Fibroblast of the aortic adventitia (primary cell): ENCODE measurements around the gene TXNDC11. TPM values are rescaled to one million over a fixed set of nuclear protein-coding genes. Genes with fewer than 3 reads are reported as not detected.
A peak's percentile ranks its signal among the peaks of the same experiment; 100 is the strongest.

ENCODE experiments used
- DNase-seq: peaks from one replicate; pipeline ENCODE4 v3.0.0-alpha.2; 2010; ENCODE audit warnings: low read depth
- H3K4me3 ChIP-seq: 2 replicates; pipeline ENCODE4 v1.5.1; 2011; ENCODE audit warnings: low read depth, mild to moderate bottlenecking, control low read depth, low read length, moderate library complexity
- total RNA-seq: library from RNA; depleted of rRNA; stranded (reverse); fragments of >200 nt; gene quantifications from 2 replicates; pipeline ENCODE4 v1.2.3, GENCODE V29; 2012; ENCODE audit warnings: low replicate concordance
- TF ChIP-seq, protein P1 (sequence below): IDR thresholded peaks from 2 replicates; pipeline ENCODE4 v1.5.1; 2011; ENCODE audit warnings: mild to moderate bottlenecking, low read length, control low read depth, inconsistent platforms; ENCODE audit not compliant: insufficient read depth

TXNDC11 gene
- total RNA-seq, 1 donor = 24.0 TPM

DNA sequence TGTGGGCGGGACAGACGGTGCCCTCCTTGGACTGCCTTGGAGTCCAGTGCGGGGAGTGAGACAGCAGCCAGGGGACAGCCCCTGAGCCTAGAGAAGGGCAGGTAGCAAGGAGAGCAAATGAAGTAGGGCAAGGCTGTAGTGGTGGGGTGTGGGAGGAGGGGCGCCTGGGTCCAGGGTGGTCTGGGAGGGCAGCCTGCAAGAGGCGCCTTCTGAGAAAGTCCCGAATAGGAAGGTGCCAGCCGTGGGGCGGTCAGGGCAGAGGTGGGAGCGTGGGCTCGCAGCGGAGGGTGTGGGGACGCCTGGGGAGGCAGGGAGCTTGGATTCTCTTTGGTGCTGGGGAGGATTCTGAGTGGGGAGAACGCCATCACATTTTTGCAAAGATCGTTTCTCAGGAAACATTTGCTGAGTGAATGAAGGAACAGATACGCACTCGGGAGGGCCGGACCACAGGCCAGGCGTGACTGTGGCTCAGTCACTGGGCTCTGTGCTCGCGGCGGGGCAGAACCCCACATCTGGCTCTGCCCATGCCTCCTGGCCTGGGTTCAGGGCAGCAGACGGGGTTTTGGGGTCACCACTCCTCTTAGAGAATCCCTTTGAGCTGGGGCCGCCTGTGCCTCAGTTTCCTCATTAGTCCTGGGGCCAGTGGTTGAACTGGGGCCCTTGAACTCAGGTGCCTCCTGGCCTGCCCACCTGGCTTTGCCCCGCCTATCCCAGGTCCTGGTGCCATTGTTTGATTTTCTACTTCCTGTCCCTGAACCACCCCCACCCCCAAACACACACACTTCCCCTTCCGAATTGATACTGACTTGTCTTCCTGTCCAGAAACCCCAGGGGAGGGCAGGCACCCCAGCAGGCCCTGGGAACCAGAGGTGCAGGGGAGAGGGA is 70.2 kb downstream of the TXNDC11 start:
- no peak overlapping the region for H3K4me3 ChIP-seq
- no peak for DNase-seq
- TF ChIP-seq, protein P1, sequence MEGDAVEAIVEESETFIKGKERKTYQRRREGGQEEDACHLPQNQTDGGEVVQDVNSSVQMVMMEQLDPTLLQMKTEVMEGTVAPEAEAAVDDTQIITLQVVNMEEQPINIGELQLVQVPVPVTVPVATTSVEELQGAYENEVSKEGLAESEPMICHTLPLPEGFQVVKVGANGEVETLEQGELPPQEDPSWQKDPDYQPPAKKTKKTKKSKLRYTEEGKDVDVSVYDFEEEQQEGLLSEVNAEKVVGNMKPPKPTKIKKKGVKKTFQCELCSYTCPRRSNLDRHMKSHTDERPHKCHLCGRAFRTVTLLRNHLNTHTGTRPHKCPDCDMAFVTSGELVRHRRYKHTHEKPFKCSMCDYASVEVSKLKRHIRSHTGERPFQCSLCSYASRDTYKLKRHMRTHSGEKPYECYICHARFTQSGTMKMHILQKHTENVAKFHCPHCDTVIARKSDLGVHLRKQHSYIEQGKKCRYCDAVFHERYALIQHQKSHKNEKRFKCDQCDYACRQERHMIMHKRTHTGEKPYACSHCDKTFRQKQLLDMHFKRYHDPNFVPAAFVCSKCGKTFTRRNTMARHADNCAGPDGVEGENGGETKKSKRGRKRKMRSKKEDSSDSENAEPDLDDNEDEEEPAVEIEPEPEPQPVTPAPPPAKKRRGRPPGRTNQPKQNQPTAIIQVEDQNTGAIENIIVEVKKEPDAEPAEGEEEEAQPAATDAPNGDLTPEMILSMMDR = no peak

DNA sequence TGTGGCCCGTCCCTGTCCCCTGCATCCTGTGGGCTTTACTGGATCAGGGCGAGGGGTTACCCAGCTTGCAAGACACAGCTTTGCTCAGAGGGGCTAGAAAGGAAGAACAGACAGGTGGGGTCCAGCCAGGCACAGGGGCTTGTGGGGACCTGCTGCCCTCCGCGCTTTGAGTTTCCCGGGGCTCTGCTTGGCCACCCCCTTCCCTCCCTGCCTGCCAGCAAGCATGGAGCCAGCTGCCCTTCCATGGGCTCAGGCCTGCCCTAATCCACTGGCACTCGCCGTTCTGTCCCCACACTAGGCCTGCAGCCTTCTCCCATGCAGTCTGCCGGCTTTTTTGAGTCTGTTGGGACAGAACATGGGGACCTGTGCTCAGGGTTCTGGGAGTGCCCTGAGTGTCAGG is 71.0 kb downstream of the TXNDC11 start:
- DNase-seq = no peak
- no peak overlapping the region for H3K4me3 ChIP-seq
- TF ChIP-seq, protein P1 = no peak

DNA sequence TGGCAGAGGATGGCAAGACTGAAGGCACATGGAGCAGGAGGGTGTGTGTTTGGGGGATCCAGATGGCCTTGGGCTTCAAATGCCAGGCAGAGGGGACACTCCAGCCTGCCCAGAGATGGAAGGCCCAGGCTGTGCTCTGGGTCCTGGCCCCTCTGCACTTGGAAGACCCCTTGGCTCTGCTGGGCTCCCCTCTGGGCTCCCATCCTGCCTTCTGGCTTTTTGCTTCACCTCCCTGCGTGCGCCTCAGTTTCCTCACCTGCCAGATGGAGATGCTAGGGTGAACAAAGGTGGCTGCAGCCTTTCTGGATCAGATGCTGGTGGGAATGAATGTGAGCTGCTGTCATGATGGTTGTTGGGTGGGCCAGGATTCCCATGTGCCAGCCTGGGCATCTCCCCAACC is 71.4 kb downstream of the TXNDC11 start:
- TF ChIP-seq, protein P1 = no peak
- no peak overlapping the region for H3K4me3 ChIP-seq
- DNase-seq = no peak

DNA sequence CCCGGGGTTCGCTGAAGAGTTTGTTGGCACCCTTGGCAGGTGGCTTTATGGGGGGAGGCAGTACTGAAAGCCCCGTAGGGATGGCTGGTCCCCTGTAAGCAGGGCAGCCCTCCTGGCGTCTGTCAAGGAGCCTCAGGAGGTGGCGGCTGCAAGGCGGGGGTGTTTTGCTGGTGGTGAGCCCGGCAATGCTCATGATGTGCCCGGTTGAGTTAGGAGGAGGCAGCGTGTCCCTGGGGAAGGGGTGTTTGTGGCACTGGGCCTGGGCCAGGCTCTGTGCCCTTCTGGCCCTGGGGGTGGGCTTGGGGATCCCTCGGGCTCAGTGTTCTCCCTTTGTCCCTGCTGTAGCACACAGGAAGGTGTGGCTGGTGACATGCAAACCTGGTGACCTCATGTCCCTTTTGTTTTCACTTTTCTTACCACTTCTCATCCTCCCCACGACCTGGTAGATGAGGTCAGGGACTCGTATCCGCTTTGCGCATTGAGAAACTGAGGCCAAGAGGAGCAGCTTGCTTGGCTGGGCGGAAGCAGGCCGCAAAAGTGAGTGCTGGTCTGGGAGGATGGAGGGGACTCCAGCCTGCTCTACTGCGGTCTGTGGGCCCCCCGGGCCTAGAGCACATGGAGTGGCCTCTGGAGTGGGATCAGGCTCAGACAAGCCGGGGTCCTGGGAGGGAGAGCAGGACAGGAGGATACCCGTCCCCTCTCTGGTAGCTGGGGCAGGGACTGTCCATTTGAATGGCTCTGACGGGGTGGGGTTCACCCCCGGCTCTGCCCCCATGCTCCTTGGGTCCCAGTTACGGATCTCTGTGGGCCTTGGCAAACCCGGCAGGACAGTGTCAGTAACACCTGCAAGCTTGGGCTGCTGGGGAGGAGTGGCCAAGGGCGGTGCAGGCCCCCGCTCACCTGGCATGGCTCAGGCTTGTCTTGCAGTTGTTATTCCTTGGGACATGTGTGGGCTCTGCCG is 72.2 kb downstream of the TXNDC11 start:
- TF ChIP-seq, protein P1 = no peak
- no peak overlapping the region for H3K4me3 ChIP-seq
- DNase-seq = no peak

DNA sequence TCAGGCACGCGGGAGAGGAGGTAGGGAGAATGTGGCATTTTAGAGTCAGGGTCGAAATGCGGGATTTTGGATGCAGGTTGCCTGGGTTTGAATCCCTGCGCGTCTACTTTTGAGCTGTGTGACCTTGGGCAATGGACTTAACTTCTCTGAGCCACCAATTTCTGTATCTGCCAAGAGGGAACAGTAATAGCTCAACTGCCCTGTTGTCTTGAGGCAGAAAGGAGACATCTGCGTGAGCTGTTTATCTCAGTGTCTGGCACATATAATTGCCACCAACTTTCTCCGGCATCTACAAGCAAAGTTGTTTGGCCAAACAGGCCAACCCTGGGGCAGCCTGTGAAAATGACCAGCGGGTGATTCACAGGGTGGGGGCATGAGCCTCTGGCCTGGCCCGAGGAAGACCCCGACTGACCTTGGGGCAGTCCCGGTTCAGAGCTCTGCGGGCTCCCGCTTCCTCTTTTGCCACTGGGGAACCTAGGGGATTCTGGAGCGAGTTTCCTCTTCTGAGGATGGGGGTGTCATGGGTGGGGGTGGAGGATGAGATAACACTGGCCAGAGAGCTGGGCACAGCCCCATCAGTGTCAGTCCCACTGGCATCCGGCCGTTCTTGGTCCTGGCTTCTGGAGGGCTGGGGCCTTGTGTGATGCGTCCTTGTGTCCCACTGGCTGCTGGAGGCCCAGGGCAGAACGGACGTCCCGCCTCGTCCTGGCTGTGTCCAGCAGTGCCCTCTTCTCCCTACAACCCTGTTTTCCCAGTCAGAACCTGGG is 73.1 kb downstream of the TXNDC11 start:
- TF ChIP-seq, protein P1 = no peak
- peak; percentile 20 for DNase-seq
- H3K4me3 ChIP-seq = peak overlapping the region; percentile 82
